ENCODE results near the gene RIC8B. TPM values are rescaled to one million over a fixed set of nuclear protein-coding genes. Genes with fewer than 3 reads are reported as not detected.

The RIC8B gene
- total RNA-seq, 1 experiment from 2014 or later = 7.8 TPM

- DNase-seq = no peak
- Mint-ChIP-seq H3K4me3 (ENCODE audit: unreplicated experiment) (no peak overlapping the region), H3K9me3 (ENCODE audit: unreplicated experiment) (no peaks in the 10 kb centered on the region), H3K36me3 (ENCODE audit: insufficient read depth, unreplicated experiment) (no peaks in the 10 kb centered on the region), H3K27me3 (ENCODE audit: insufficient read depth, unreplicated experiment) (no peaks in the 10 kb centered on the region), H3K4me1 (ENCODE audit: low read depth, unreplicated experiment) (peaks cover 5% of the 10 kb centered on the region), H3K27ac (ENCODE audit: unreplicated experiment) (no peak overlapping the region)
- Histone ChIP-seq H3K27me3 (replicated peaks; ENCODE audit: control insufficient read depth, insufficient read depth, low read length) (no peaks in the 10 kb centered on the region), H3K4me1 (no peaks in the 10 kb centered on the region), H3K4me3 (ENCODE audit: low read depth, low read length) (no peak overlapping the region), H3K36me3 (ENCODE audit: control insufficient read depth, insufficient read depth, low read length) (no peaks in the 10 kb centered on the region), H3K9me3 (no peaks in the 10 kb centered on the region)
- CTCF ChIA-PET = no interaction called here
- POLR2A ChIA-PET = no interaction called here
- BruUV-seq (replicated peaks) = no TSS peak
- no peak for TF ChIP-seq CTCF (IDR thresholded peaks at IDR 0.05; ENCODE audit: insufficient read depth in 1 of 2, low read depth in 1 of 2, low read length in 1 of 2, severe bottlenecking in 1 of 2, unreplicated experiment in 1 of 2)
- intact Hi-C loops (cut with micrococcal nuclease; ENCODE audit: unreplicated experiment) = no loop called here
These were observed 126.8 kb downstream of the RIC8B start for GRCh38 chr12:106901276-106901675.

GRCh38 chr12:106902053-106902452, 127.6 kb downstream of the RIC8B start:
- TF ChIP-seq CTCF (IDR thresholded peaks at IDR 0.05; ENCODE audit: insufficient read depth in 1 of 2, low read depth in 1 of 2, low read length in 1 of 2, severe bottlenecking in 1 of 2, unreplicated experiment in 1 of 2) = no peak
- no peaks in the 10 kb centered on the region for H3K36me3 ChIP-seq (ENCODE audit: control insufficient read depth, insufficient read depth, low read length)
- intact Hi-C loops (cut with micrococcal nuclease; ENCODE audit: unreplicated experiment) = no loop called here
- H3K4me3 ChIP-seq (ENCODE audit: low read depth, low read length) = no peak overlapping the region
- no peaks in the 10 kb centered on the region for H3K9me3 ChIP-seq
- ChIA-PET CTCF (no interaction called here), POLR2A (no interaction called here)
- no TSS peak for BruUV-seq (replicated peaks)
- Mint-ChIP-seq H3K4me1 (ENCODE audit: low read depth, unreplicated experiment) (peaks cover 5% of the 10 kb centered on the region), H3K9me3 (ENCODE audit: unreplicated experiment) (no peaks in the 10 kb centered on the region), H3K4me3 (ENCODE audit: unreplicated experiment) (no peak overlapping the region), H3K36me3 (ENCODE audit: insufficient read depth, unreplicated experiment) (no peaks in the 10 kb centered on the region), H3K27me3 (ENCODE audit: insufficient read depth, unreplicated experiment) (no peaks in the 10 kb centered on the region), H3K27ac (ENCODE audit: unreplicated experiment) (no peak overlapping the region)
- DNase-seq = no peak
- no peaks in the 10 kb centered on the region for H3K4me1 ChIP-seq
- no peaks in the 10 kb centered on the region for H3K27me3 ChIP-seq (replicated peaks; ENCODE audit: control insufficient read depth, insufficient read depth, low read length)

GRCh38 chr12:106903241-106903945, 128.9 kb downstream of the RIC8B start:
- ChIA-PET POLR2A (no interaction called here), CTCF (interaction anchor here (0.6 to 0.7 kb wide), 2 partner anchors 16 to 505 kb away, joined by 3 read pairs; no protein-coding TSS in a partner anchor)
- intact Hi-C loops (cut with micrococcal nuclease; ENCODE audit: unreplicated experiment) = no loop called here
- Histone ChIP-seq H3K9me3 (no peaks in the 10 kb centered on the region), H3K36me3 (ENCODE audit: control insufficient read depth, insufficient read depth, low read length) (no peaks in the 10 kb centered on the region), H3K4me3 (ENCODE audit: low read depth, low read length) (no peak overlapping the region), H3K4me1 (no peaks in the 10 kb centered on the region), H3K27me3 (replicated peaks; ENCODE audit: control insufficient read depth, insufficient read depth, low read length) (no peaks in the 10 kb centered on the region)
- Mint-ChIP-seq H3K4me1 (ENCODE audit: low read depth, unreplicated experiment) (no peaks in the 10 kb centered on the region), H3K4me3 (ENCODE audit: unreplicated experiment) (peak overlapping the region; percentile 23), H3K36me3 (ENCODE audit: insufficient read depth, unreplicated experiment) (no peaks in the 10 kb centered on the region), H3K27ac (ENCODE audit: unreplicated experiment) (no peak overlapping the region), H3K9me3 (ENCODE audit: unreplicated experiment) (no peaks in the 10 kb centered on the region), H3K27me3 (ENCODE audit: insufficient read depth, unreplicated experiment) (no peaks in the 10 kb centered on the region)
- peak; percentile 74 to 76 for DNase-seq
- BruUV-seq (replicated peaks) = no TSS peak
- no peak for TF ChIP-seq CTCF (IDR thresholded peaks at IDR 0.05; ENCODE audit: insufficient read depth in 1 of 2, low read depth in 1 of 2, low read length in 1 of 2, severe bottlenecking in 1 of 2, unreplicated experiment in 1 of 2)

All from Caco-2 (cell line).